GM12878 (cell line): Measurements from ENCODE around the gene TUBB4B. TPM values are rescaled to one million over a fixed set of nuclear protein-coding genes. Genes with fewer than 3 reads are reported as not detected.
"Not testable (repeated sequence)": the region's sequence is repeated elsewhere in the genome, so short reads cannot be mapped to it uniquely, and the experiment has no call there.

Experiments used
- ATAC-seq: fragments of 200-7000 bp; cut with Tn5 transposase; 3 replicates; pipeline ENCODE4 v1.9.1; 2020; ENCODE audit warnings: mild to moderate bottlenecking, moderate library complexity
- BruUV-seq: library from RNA; stranded (reverse); fragments of 400-500 nt; replicated peaks from 2 replicates; lab custom pipeline; 2021; lab: Mats Ljungman, UMichigan
- CTCF ChIA-PET: fragments of 300-600 bp; sonication (Branson Sonifier 250); formaldehyde crosslinking; extraction: SDS; loops from one replicate; lab custom pipeline; 2021; ENCODE audit warnings: inconsistent platforms; lab: Yijun Ruan, JAX
- POLR2A ChIA-PET: fragments of 350-600 bp; formaldehyde crosslinking; extraction: SDS; loops from one replicate; lab custom pipeline; 2021; ENCODE audit warnings: inconsistent platforms; lab: Charles Lee
- RAD21 ChIA-PET: fragments of 300-600 bp; sonication (Branson Sonifier 250); formaldehyde crosslinking; loops from one replicate; lab custom pipeline; 2023; ENCODE audit warnings: antibody characterized with exemption; ENCODE audit not compliant: unreplicated experiment; lab: Charles Lee
- SMC1A ChIA-PET: fragments of 300-600 bp; sonication (Branson Sonifier 250); formaldehyde crosslinking; loops from one replicate; lab custom pipeline; 2023; ENCODE audit not compliant: unreplicated experiment, uncharacterized antibody; lab: Charles Lee
- DNase-seq: peaks from one replicate; pipeline ENCODE4 v3.0.0-alpha.2; 2011; ENCODE audit warnings: low read depth, low spot score
- FAIRE-seq: peaks from 3 replicates; lab custom pipeline; 2011; peaks lifted over from hg19 to GRCh38; lab: Jason Lieb, UNC
- H2AFZ ChIP-seq: 2 replicates; pipeline ENCODE4 v1.6.0; 2011; ENCODE audit warnings: low read depth, low read length, control low read depth; ENCODE audit not compliant: control insufficient read depth
- H3K27ac ChIP-seq: 2 replicates; pipeline ENCODE4 v1.5.1; 2011; ENCODE audit warnings: control low read depth; ENCODE audit not compliant: control insufficient read depth, insufficient read depth
- H3K27me3 ChIP-seq, 2 experiments: replicated peaks in 1 of 2; 2 replicates each; pipeline versions ENCODE4 v1.6.0 to v1.6.1; 2011; ENCODE audit warnings: low read length in 1 of 2; ENCODE audit not compliant: control insufficient read depth in 2 of 2, insufficient read depth in 2 of 2
- H3K36me3 ChIP-seq, 2 experiments: 2 replicates each; pipeline ENCODE4 v1.5.1; 2011; ENCODE audit warnings: low read length in 1 of 2; ENCODE audit not compliant: control insufficient read depth in 2 of 2, insufficient read depth in 2 of 2
- H3K4me1 ChIP-seq: 2 replicates; pipeline ENCODE4 v1.6.1; 2011; ENCODE audit warnings: mild to moderate bottlenecking, low read length, moderate library complexity, mixed read lengths; ENCODE audit not compliant: control insufficient read depth, insufficient read depth
- H3K4me2 ChIP-seq: 2 replicates; pipeline ENCODE4 v1.6.0; 2011; ENCODE audit warnings: control low read depth; ENCODE audit not compliant: control insufficient read depth, insufficient read depth
- H3K4me3 ChIP-seq: fragments of 200-600 bp; sonication (generic); 2 replicates; pipeline ENCODE4 v1.5.1; 2016
- H3K79me2 ChIP-seq: 2 replicates; pipeline ENCODE4 v1.6.0; 2011; ENCODE audit warnings: low read length; ENCODE audit not compliant: control insufficient read depth, insufficient read depth
- H3K9ac ChIP-seq: 2 replicates; pipeline ENCODE4 v1.8.0; 2011; ENCODE audit warnings: low read length, control low read depth, mixed read lengths; ENCODE audit not compliant: control insufficient read depth, insufficient read depth
- H3K9me3 ChIP-seq: replicated peaks from 3 replicates; pipeline ENCODE4 v1.5.1; 2011; ENCODE audit warnings: mild to moderate bottlenecking, low read length; ENCODE audit not compliant: control insufficient read depth, insufficient read depth
- H4K20me1 ChIP-seq: 2 replicates; pipeline ENCODE4 v1.6.0; 2011; ENCODE audit not compliant: control insufficient read depth, insufficient read depth
- CTCF ChIP-seq, 3 experiments: IDR thresholded peaks in 2 of 3; conservative IDR thresholded peaks in 1 of 3; 2 replicates each; pipeline ENCODE4 v1.5.1; 2011; ENCODE audit warnings: low read depth in 3 of 3, low read length in 3 of 3, mild to moderate bottlenecking in 3 of 3, control low read depth in 2 of 3, moderate library complexity in 2 of 3, inconsistent platforms in 1 of 3, mixed read lengths in 1 of 3; ENCODE audit not compliant: control insufficient read depth in 2 of 3, insufficient read depth in 1 of 3; ENCODE audit errors: extremely low read depth in 1 of 3
- IKZF1 ChIP-seq: fragments of 450-650 bp; conservative IDR thresholded peaks from 2 replicates; pipeline ENCODE4 v1.6.1; 2017; ENCODE audit warnings: antibody characterized with exemption, mild to moderate bottlenecking
- WGBS: methylation state at CpG from one replicate; pipeline ENCODE4 v1.1.6; 2016; ENCODE audit warnings: low lambda C conversion rate; ENCODE audit not compliant: insufficient replicate concordance, insufficient coverage; ENCODE audit errors: missing lambda C conversion rate; 5-methylcytosine and 5-hydroxymethylcytosine counted together
- in situ Hi-C: fragments of 300-500 bp; cut with MboI; formaldehyde crosslinking; loops from 9 replicates; pipeline ENCODE4 v1.14.3; 2018; ENCODE audit warnings: mixed read lengths
- intact Hi-C: fragments of 100-400 bp; cut with micrococcal nuclease; formaldehyde crosslinking; loops from one replicate; pipeline ENCODE4 v1.14.2; 2022; ENCODE audit not compliant: unreplicated experiment
- polyA plus RNA-seq, 11 experiments: library from polyadenylated mRNA; depleted of rRNA in 4 of 11; unstranded in 6 of 11; stranded (reverse) in 5 of 11; fragments of >200 nt; fragmentation: Nextera tagmentation in 4 of 11; fragmentation: Illumina TruSeq in 1 of 11; extraction: Ambion mirVana in 4 of 11; extraction: Trizol in 1 of 11; gene quantifications; 1 replicate in 1 of 11; 2 replicates in 10 of 11; pipeline versions ENCODE4 v1.2.1 to v1.2.3, GENCODE V29; 2011 to 2016; ENCODE audit warnings: inconsistent platforms in 2 of 11, missing spikeins in 2 of 11, low read depth in 1 of 11
- total RNA-seq, 4 experiments: library from RNA; depleted of rRNA in 3 of 4; stranded (reverse); fragments of >200 nt in 3 of 4; fragmentation: Illumina TruSeq in 1 of 4; extraction: Trizol in 1 of 4; gene quantifications; 2 replicates each; pipeline versions ENCODE4 v1.2.1 to v1.2.3, GENCODE V29; 2013 to 2021
- TF ChIP-seq, protein P1 (sequence below): fragments of 450-650 bp; IDR thresholded peaks from 2 replicates; pipeline ENCODE4 v1.6.1; 2017; ENCODE audit warnings: mild to moderate bottlenecking

TUBB4B gene
- total and polyA plus RNA-seq, 10 of the 15 experiments (the other 5 are each of a cell fraction or from before 2014, with no cell fraction given): 23.0 to 532 (median 254) TPM

- ATAC-seq, H3K4me1 ChIP-seq, H3K27me3 ChIP-seq, H3K27ac ChIP-seq, BruUV-seq, DNase-seq, in situ Hi-C loops, intact Hi-C loops, H3K4me3 ChIP-seq, H2AFZ ChIP-seq, H4K20me1 ChIP-seq, H3K4me2 ChIP-seq, FAIRE-seq, H3K79me2 ChIP-seq, H3K9me3 ChIP-seq, H3K9ac ChIP-seq: not testable (repeated sequence)
- ChIA-PET POLR2A (interaction anchor here (0.6 to 1.1 kb wide), 2 partner anchors 14 to 22 kb away, joined by 3 to 4 read pairs; partner anchors contain the start of gene TUBB4B), CTCF (interaction anchor here (0.6 to 2.2 kb wide), 6 partner anchors 11 to 67 kb away, joined by 3 to 24 read pairs (median 4); partner anchors contain the start of genes TOR4A and TUBB4B), RAD21 (interaction anchor here (0.8 to 1.7 kb wide), 4 partner anchors 15 to 146 kb away, joined by 4 to 6 read pairs (median 4); partner anchors contain the start of gene TOR4A), SMC1A (interaction anchor here (1.2 to 1.4 kb wide), 2 partner anchors 26 to 73 kb away, joined by 3 to 5 read pairs; no protein-coding TSS in a partner anchor)
- H3K36me3 ChIP-seq: peaks cover 8 to 11% of the 10 kb centered on the region in 2 experiments
- WGBS: 73% methylated on average over 15 of the region's 15 CpGs
- TF ChIP-seq CTCF (IDR thresholded peaks at IDR 0.05 in 2 of 3, conservative IDR thresholded peaks at IDR 0.05 in 1 of 3; ENCODE audit: control insufficient read depth in 2 of 3, extremely low read depth in 1 of 3, insufficient read depth in 1 of 3, low read depth in 3 of 3, low read length in 3 of 3) (peak in 2 of 3 experiments; percentile 16 to 46; a peak in 3 of 6 replicates), IKZF1 (0 out of 2 replicates have a peak, but pooled peaks have one; percentile 16)
- TF ChIP-seq, protein P1, sequence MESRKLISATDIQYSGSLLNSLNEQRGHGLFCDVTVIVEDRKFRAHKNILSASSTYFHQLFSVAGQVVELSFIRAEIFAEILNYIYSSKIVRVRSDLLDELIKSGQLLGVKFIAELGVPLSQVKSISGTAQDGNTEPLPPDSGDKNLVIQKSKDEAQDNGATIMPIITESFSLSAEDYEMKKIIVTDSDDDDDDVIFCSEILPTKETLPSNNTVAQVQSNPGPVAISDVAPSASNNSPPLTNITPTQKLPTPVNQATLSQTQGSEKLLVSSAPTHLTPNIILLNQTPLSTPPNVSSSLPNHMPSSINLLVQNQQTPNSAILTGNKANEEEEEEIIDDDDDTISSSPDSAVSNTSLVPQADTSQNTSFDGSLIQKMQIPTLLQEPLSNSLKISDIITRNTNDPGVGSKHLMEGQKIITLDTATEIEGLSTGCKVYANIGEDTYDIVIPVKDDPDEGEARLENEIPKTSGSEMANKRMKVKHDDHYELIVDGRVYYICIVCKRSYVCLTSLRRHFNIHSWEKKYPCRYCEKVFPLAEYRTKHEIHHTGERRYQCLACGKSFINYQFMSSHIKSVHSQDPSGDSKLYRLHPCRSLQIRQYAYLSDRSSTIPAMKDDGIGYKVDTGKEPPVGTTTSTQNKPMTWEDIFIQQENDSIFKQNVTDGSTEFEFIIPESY: peak; percentile 93
These were observed 21.3 kb downstream of the TUBB4B start for GRCh38 chr9:137262173-137262908.
